Smooth muscle cell (in vitro differentiated cells): ENCODE results near the gene LSM7. TPM values are rescaled to one million over a fixed set of nuclear protein-coding genes. Genes with fewer than 3 reads are reported as not detected.

ENCODE experiments used
- DNase-seq: peaks from one replicate; lab custom pipeline; 2025; ENCODE audit not compliant: unreplicated experiment; lab: John Stamatoyannopoulos, UW
- H2AFZ ChIP-seq: fragments of 200-600 bp; sonication (generic); 2 replicates; pipeline ENCODE4 v1.6.0; 2016; ENCODE audit warnings: antibody characterized with exemption, low read depth, mild to moderate bottlenecking
- H3F3A ChIP-seq: fragments of 200-600 bp; sonication (generic); 2 replicates; pipeline ENCODE4 v1.6.0; 2017; ENCODE audit warnings: antibody characterized with exemption, low read depth
- H3K27ac ChIP-seq: fragments of 200-600 bp; sonication (generic); 2 replicates; pipeline ENCODE4 v1.5.1; 2016; ENCODE audit warnings: low read depth, mild to moderate bottlenecking
- H3K27me3 ChIP-seq: fragments of 200-600 bp; sonication (generic); 2 replicates; pipeline ENCODE4 v1.6.1; 2016; ENCODE audit warnings: low read depth, mild to moderate bottlenecking
- H3K36me3 ChIP-seq: fragments of 200-600 bp; sonication (generic); 2 replicates; pipeline ENCODE4 v1.5.1; 2016; ENCODE audit warnings: low read depth
- H3K4me1 ChIP-seq: fragments of 200-600 bp; sonication (generic); 2 replicates; pipeline ENCODE4 v1.5.1; 2016; ENCODE audit warnings: low read depth
- H3K4me2 ChIP-seq: fragments of 200-600 bp; sonication (generic); 2 replicates; pipeline ENCODE4 v1.6.0; 2016; ENCODE audit warnings: mild to moderate bottlenecking
- H3K4me3 ChIP-seq: fragments of 200-600 bp; sonication (generic); 2 replicates; pipeline ENCODE4 v1.5.1; 2016; ENCODE audit warnings: mild to moderate bottlenecking
- H3K79me2 ChIP-seq: fragments of 200-600 bp; sonication (generic); 2 replicates; pipeline ENCODE4 v1.6.0; 2016; ENCODE audit warnings: low read depth, mild to moderate bottlenecking
- H3K9ac ChIP-seq: fragments of 200-600 bp; sonication (generic); 2 replicates; pipeline ENCODE4 v1.6.0; 2016; ENCODE audit warnings: low read depth
- H3K9me3 ChIP-seq: fragments of 200-600 bp; sonication (generic); replicated peaks from 2 replicates; pipeline ENCODE4 v1.5.1; 2016; ENCODE audit warnings: low read depth
- H4K20me1 ChIP-seq: fragments of 200-600 bp; sonication (generic); 2 replicates; pipeline ENCODE4 v1.6.0; 2016; ENCODE audit warnings: low read depth
- WGBS: methylation state at CpG from one replicate; pipeline ENCODE4 v1.1.7; 2016; ENCODE audit warnings: low lambda C conversion rate; 5-methylcytosine and 5-hydroxymethylcytosine counted together
- polyA plus RNA-seq: library from polyadenylated mRNA; unstranded; fragments of >200 nt; fragmentation: Nextera tagmentation; extraction: Ambion mirVana; gene quantifications from 2 replicates; pipeline ENCODE4 v1.2.1, GENCODE V29; 2016
- total RNA-seq: library from RNA; depleted of rRNA; stranded (reverse); fragments of >200 nt; gene quantifications from 2 replicates; pipeline ENCODE4 v1.2.3, GENCODE V29; 2014
- TF ChIP-seq, protein P1 (sequence below): fragments of 200-600 bp; sonication (generic); IDR thresholded peaks from 2 replicates; pipeline ENCODE4 v1.5.1; 2017; ENCODE audit warnings: borderline replicate concordance, mild to moderate bottlenecking, antibody characterized with exemption; ENCODE audit not compliant: insufficient read depth, poor library complexity, severe bottlenecking

The LSM7 gene
- total and polyA plus RNA-seq, 2 experiments from 2014 or later, result 161 to 164 TPM

- Histone ChIP-seq H2AFZ (no peak overlapping the region), H3K36me3 (no peaks in the 10 kb centered on the region), H3F3A (no peaks in the 10 kb centered on the region), H4K20me1 (peaks cover 4% of the 10 kb centered on the region), H3K4me2 (no peak overlapping the region), H3K9me3 (no peaks in the 10 kb centered on the region), H3K9ac (no peak overlapping the region), H3K4me1 (no peaks in the 10 kb centered on the region), H3K27ac (no peak overlapping the region), H3K27me3 (no peaks in the 10 kb centered on the region), H3K79me2 (no peaks in the 10 kb centered on the region), H3K4me3 (no peak overlapping the region)
- WGBS, result 95% methylated on average over 6 of the region's 6 CpGs
- DNase-seq, result no peak
- TF ChIP-seq, protein P1, sequence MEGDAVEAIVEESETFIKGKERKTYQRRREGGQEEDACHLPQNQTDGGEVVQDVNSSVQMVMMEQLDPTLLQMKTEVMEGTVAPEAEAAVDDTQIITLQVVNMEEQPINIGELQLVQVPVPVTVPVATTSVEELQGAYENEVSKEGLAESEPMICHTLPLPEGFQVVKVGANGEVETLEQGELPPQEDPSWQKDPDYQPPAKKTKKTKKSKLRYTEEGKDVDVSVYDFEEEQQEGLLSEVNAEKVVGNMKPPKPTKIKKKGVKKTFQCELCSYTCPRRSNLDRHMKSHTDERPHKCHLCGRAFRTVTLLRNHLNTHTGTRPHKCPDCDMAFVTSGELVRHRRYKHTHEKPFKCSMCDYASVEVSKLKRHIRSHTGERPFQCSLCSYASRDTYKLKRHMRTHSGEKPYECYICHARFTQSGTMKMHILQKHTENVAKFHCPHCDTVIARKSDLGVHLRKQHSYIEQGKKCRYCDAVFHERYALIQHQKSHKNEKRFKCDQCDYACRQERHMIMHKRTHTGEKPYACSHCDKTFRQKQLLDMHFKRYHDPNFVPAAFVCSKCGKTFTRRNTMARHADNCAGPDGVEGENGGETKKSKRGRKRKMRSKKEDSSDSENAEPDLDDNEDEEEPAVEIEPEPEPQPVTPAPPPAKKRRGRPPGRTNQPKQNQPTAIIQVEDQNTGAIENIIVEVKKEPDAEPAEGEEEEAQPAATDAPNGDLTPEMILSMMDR, result no peak
These were observed 9.5 kb downstream of the LSM7 start for GRCh38 chr19:2318923-2319322.

GRCh38 chr19:2317756-2318155 lies 10.6 kb downstream of the LSM7 start:
- Histone ChIP-seq H3K27ac (no peak overlapping the region), H3K9me3 (no peaks in the 10 kb centered on the region), H3K9ac (no peak overlapping the region), H2AFZ (no peak overlapping the region), H3F3A (no peaks in the 10 kb centered on the region), H3K79me2 (no peaks in the 10 kb centered on the region), H3K4me3 (no peak overlapping the region), H4K20me1 (peaks cover 4% of the 10 kb centered on the region), H3K27me3 (no peaks in the 10 kb centered on the region), H3K36me3 (no peaks in the 10 kb centered on the region), H3K4me1 (no peaks in the 10 kb centered on the region), H3K4me2 (no peak overlapping the region)
- WGBS, result 91% methylated on average over 17 of the region's 25 CpGs
- TF ChIP-seq, protein P1, result no peak
- DNase-seq, result no peak

GRCh38 chr19:2317300-2317699 lies 11.1 kb downstream of the LSM7 start:
- WGBS, result 91% methylated on average over 13 of the region's 13 CpGs

DNA sequence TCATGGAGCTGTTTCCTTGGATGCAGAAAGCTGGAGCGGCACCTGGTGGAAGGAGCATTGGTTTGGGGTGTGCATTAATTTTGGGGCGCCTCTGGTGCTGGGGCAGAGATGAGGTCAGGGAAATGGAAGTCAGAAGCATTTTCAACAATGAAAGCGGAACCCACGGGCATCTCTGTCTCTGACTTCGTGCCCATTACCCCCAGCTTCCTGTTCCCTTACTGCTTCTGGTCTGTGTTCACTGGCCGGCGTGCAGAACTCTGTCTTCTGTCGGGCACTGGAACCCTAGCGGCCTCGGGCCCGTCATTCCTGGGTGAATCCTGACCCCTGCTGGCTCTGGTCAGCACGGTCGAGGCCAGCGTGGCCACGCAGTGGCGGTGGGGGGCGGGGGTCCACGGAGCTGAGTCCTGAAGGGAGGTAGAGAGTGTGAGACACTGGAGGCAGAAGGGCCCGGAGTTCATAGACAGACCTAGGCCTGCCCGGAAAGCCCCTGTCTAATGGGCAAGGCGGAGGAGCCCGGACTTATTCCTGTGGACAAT lies 12.5 kb downstream of the LSM7 start:
- WGBS, result 37% methylated on average over 22 of the region's 22 CpGs
- peak; percentile 18 for DNase-seq

More at GRCh38 chr19:2317300-2317699, 11.1 kb downstream of the LSM7 start:
- no peaks in the 10 kb centered on the region for H3K4me1 ChIP-seq
- no peaks in the 10 kb centered on the region for H3K79me2 ChIP-seq
- no peaks in the 10 kb centered on the region for H3K36me3 ChIP-seq
- DNase-seq, result no peak
- H3K9ac ChIP-seq, result no peak overlapping the region
- no peak overlapping the region for H3K4me3 ChIP-seq
- H3K27ac ChIP-seq, result no peak overlapping the region
- H2AFZ ChIP-seq, result no peak overlapping the region
- no peaks in the 10 kb centered on the region for H3K9me3 ChIP-seq
- TF ChIP-seq, protein P1, result no peak
- H3K4me2 ChIP-seq, result no peak overlapping the region
- H3F3A ChIP-seq, result no peaks in the 10 kb centered on the region
- no peaks in the 10 kb centered on the region for H3K27me3 ChIP-seq
- H4K20me1 ChIP-seq, result no peaks in the 10 kb centered on the region

More for the DNA sequence above, 12.5 kb downstream of the LSM7 start:
- no peak overlapping the region for H3K4me3 ChIP-seq
- H3K36me3 ChIP-seq, result no peaks in the 10 kb centered on the region
- no peak overlapping the region for H3K4me2 ChIP-seq
- no peaks in the 10 kb centered on the region for H3K79me2 ChIP-seq
- no peaks in the 10 kb centered on the region for H3K27me3 ChIP-seq
- H3F3A ChIP-seq, result no peaks in the 10 kb centered on the region
- no peaks in the 10 kb centered on the region for H4K20me1 ChIP-seq
- H3K4me1 ChIP-seq, result no peaks in the 10 kb centered on the region
- TF ChIP-seq, protein P1, result peak; percentile 45
- no peak overlapping the region for H2AFZ ChIP-seq
- H3K9ac ChIP-seq, result no peak overlapping the region
- H3K9me3 ChIP-seq, result no peaks in the 10 kb centered on the region
- no peak overlapping the region for H3K27ac ChIP-seq
